Measurements from ENCODE around the gene GPRIN2.
"Not testable (repeated sequence)": the region's sequence is repeated elsewhere in the genome, so short reads cannot be mapped to it uniquely, and the experiment has no call there.

Gene GPRIN2

GRCh38 chr10:46537309-46537708, 19.1 kb downstream of the GPRIN2 start:
- DNase-seq (ENCODE audit: low read depth in 3 of 3), result no peak

- no peak for DNase-seq (ENCODE audit: low read depth in 3 of 3)
Measured at GRCh38 chr10:46536781-46537180, 19.7 kb downstream of the GPRIN2 start.

GRCh38 chr10:46536171-46536570, 20.3 kb downstream of the GPRIN2 start:
- no peak for DNase-seq (ENCODE audit: low read depth in 3 of 3)

- no peak for DNase-seq (ENCODE audit: low read depth in 3 of 3)
Measured at GRCh38 chr10:46534828-46535524, 21.5 kb downstream of the GPRIN2 start.

- DNase-seq (ENCODE audit: low read depth in 3 of 3), result not testable (repeated sequence)
Measured at GRCh38 chr10:46532256-46532655, 24.2 kb downstream of the GPRIN2 start.

GRCh38 chr10:46530249-46531186, 25.9 kb downstream of the GPRIN2 start:
- DNase-seq (ENCODE audit: low read depth in 3 of 3), result no peak

- not testable (repeated sequence) for DNase-seq (ENCODE audit: low read depth in 3 of 3)
Measured at GRCh38 chr10:46529742-46530141, 26.7 kb downstream of the GPRIN2 start.

- no peak for DNase-seq (ENCODE audit: low read depth in 3 of 3)
Measured at GRCh38 chr10:46528675-46529615, 27.5 kb downstream of the GPRIN2 start.

GRCh38 chr10:46528171-46528671, 28.2 kb downstream of the GPRIN2 start:
- DNase-seq (ENCODE audit: low read depth in 3 of 3), result no peak

GRCh38 chr10:46527241-46527811, 29.1 kb downstream of the GPRIN2 start:
- no peak for DNase-seq (ENCODE audit: low read depth in 3 of 3)

- no peak for DNase-seq (ENCODE audit: low read depth in 3 of 3)
Measured at GRCh38 chr10:46526682-46527038, 29.8 kb downstream of the GPRIN2 start.

- no peak for DNase-seq (ENCODE audit: low read depth in 3 of 3)
Measured at GRCh38 chr10:46525824-46526681, 30.4 kb downstream of the GPRIN2 start.

- DNase-seq (ENCODE audit: low read depth in 3 of 3), result no peak
Measured at GRCh38 chr10:46525177-46525823, 31.2 kb downstream of the GPRIN2 start.

GRCh38 chr10:46524472-46525176, 31.8 kb downstream of the GPRIN2 start:
- DNase-seq (ENCODE audit: low read depth in 3 of 3), result no peak

- DNase-seq (ENCODE audit: low read depth in 3 of 3), result no peak
Measured at GRCh38 chr10:46523962-46524471, 32.4 kb downstream of the GPRIN2 start.

- no peak for DNase-seq (ENCODE audit: low read depth in 3 of 3)
Measured at GRCh38 chr10:46523119-46523961, 33.1 kb downstream of the GPRIN2 start.

GRCh38 chr10:46522295-46523118, 34.0 kb downstream of the GPRIN2 start:
- DNase-seq (ENCODE audit: low read depth in 3 of 3), result no peak
